ENCODE results near the gene PIGT. TPM values are rescaled to one million over a fixed set of nuclear protein-coding genes. Genes with fewer than 3 reads are reported as not detected.

Gene PIGT
- total RNA-seq, 1 donor from 2014 or later: 81.0 TPM

DNA sequence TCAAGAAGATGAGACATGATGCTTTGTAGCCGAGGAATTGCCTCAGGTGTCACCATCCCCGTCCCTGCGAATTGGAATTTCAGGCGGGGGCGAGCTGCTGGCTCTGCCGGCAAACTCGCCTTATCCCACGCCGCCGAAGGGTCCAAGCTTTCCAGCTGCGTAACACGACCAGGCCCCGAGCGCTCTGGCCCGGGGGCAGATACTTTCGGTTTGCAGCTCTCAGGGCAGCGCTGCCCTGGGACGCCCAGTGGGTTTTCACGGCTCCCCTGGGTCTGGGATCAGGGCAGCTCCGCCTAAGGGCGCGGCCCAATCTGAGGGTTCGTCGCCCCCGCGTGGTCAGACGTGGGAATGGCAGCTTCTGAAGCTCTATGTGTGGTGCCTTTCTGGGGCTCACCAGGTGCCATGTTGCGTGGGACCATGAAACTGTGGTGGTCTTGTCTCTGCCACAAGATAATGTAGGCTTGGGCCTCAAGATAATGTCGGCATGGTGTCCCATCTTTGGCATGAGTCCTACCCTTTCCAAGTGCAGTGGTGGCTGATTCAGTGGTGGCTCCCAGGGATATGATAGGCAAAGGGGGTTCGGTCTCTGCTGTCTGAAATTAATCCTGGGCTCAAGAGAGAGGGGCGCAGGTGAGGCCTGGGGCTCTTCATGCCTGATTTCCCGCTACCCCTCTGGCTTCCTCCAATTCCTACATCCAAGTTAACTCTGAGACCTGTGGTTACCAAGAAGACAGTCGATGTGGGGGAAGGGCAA is 21.0 kb downstream of the PIGT start:
- Histone ChIP-seq H3K36me3 (no peaks in the 10 kb centered on the region), H3K4me3 (peak overlapping the region; percentile 51 to 54), H3K9me3 (no peaks in the 10 kb centered on the region), H3K27ac (peak overlapping the region; percentile 78), H3K27me3 (no peaks in the 10 kb centered on the region), H3K4me1 (peaks cover 8% of the 10 kb centered on the region)
- intact Hi-C loops (cut with DNase I): loop anchor here (2.0 to 5.0 kb wide), 2 partner anchors 118 to 1985 kb away; no protein-coding TSS in a partner anchor
- TF ChIP-seq POLR2AphosphoS5 (IDR thresholded peaks at IDR 0.05; ENCODE audit: insufficient read depth in 1 of 2, low read depth in 1 of 2) (peak; percentile 65 to 83), CTCF (IDR thresholded peaks at IDR 0.05) (peak; percentile 79 to 98 (median 94)), POLR2A (IDR thresholded peaks at IDR 0.05) (no peak)
- no peak for DNase-seq (ENCODE audit: extremely low spot score in 2 of 2)

DNA sequence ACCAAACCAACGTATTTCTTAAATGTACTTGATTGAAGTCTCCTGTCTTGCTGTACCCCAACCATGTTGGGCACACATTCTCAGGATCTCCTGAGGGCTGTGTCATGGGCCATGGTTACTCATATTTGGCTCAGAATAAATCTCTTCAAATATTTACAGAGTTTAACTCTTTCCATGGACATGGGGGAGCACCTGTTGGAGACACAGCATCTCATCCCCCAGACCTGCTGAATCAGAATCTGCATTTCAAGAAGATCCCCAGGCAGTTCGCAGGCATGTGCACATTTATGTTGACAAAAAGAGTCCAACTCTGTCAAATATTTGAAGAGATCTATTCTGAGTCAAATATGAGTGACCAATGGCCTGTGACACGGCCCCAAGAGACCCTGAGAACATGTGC is 24.5 kb downstream of the PIGT start:
- Histone ChIP-seq H3K27me3 (no peaks in the 10 kb centered on the region), H3K27ac (no peak overlapping the region), H3K9me3 (no peaks in the 10 kb centered on the region), H3K36me3 (no peaks in the 10 kb centered on the region), H3K4me1 (peaks cover 15% of the 10 kb centered on the region), H3K4me3 (no peak overlapping the region)
- intact Hi-C loops (cut with DNase I): no loop called here
- DNase-seq (ENCODE audit: extremely low spot score in 2 of 2): no peak
- no peak for TF ChIP-seq POLR2AphosphoS5 (IDR thresholded peaks at IDR 0.05; ENCODE audit: insufficient read depth in 1 of 2, low read depth in 1 of 2)
- no peak for TF ChIP-seq CTCF (IDR thresholded peaks at IDR 0.05)
- TF ChIP-seq POLR2A (IDR thresholded peaks at IDR 0.05): no peak

DNA sequence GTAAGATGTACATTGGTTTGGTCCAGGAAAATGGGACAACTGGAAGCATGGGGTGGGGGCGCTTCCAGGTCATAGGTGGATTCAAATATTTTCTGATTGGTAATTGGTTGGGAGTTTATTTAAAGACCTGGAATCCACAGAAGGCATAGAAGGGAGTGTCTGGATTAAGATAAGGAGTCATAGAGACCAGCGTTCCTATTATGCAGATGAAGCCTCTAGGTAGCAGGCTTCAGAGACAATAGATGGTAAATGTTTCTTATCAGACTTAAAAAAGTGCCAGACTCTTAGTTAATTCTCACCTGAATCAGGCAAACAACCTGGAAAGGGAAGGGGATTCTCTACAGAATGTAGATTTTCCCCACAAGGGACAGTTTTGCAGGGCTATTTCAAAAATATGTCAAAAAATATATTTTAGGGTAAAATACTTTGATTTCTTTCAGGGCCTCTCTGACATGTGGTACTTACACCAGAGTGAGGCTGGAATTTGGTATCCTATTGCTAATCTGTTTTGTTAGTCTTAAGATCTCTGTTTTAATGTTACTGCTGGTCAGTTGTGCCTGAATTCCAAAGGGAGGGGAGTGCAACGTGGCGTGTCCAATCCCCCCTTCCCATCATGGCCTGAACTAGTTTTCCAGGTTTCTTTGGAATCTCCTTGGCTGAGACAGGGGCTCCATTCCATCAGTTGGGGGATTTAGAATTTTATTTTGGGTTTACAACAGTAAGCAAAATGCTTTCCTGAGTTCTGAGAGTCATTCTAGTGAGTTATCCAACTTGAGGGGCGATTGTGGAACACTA is 25.1 kb downstream of the PIGT start:
- no peak for DNase-seq (ENCODE audit: extremely low spot score in 2 of 2)
- intact Hi-C loops (cut with DNase I): no loop called here
- H3K36me3 ChIP-seq: no peaks in the 10 kb centered on the region
- H3K9me3 ChIP-seq: no peaks in the 10 kb centered on the region
- no peaks in the 10 kb centered on the region for H3K27me3 ChIP-seq
- no peak for TF ChIP-seq CTCF (IDR thresholded peaks at IDR 0.05)
- no peak for TF ChIP-seq POLR2A (IDR thresholded peaks at IDR 0.05)
- TF ChIP-seq POLR2AphosphoS5 (IDR thresholded peaks at IDR 0.05; ENCODE audit: insufficient read depth in 1 of 2, low read depth in 1 of 2): no peak
- H3K4me1 ChIP-seq: peaks cover 13% of the 10 kb centered on the region
- no peak overlapping the region for H3K4me3 ChIP-seq
- no peak overlapping the region for H3K27ac ChIP-seq

GRCh38 chr20:45441746-45442145 is 25.8 kb downstream of the PIGT start:
- no peaks in the 10 kb centered on the region for H3K36me3 ChIP-seq
- no peak overlapping the region for H3K27ac ChIP-seq
- H3K4me3 ChIP-seq: no peak overlapping the region
- intact Hi-C loops (cut with DNase I): no loop called here
- H3K4me1 ChIP-seq: peaks cover 7% of the 10 kb centered on the region
- H3K9me3 ChIP-seq: no peaks in the 10 kb centered on the region
- no peaks in the 10 kb centered on the region for H3K27me3 ChIP-seq
- no peak for DNase-seq (ENCODE audit: extremely low spot score in 2 of 2)
- TF ChIP-seq POLR2A (IDR thresholded peaks at IDR 0.05) (no peak), CTCF (IDR thresholded peaks at IDR 0.05) (no peak), POLR2AphosphoS5 (IDR thresholded peaks at IDR 0.05; ENCODE audit: insufficient read depth in 1 of 2, low read depth in 1 of 2) (no peak)

All from vagina (tissue), 2 donors.